ENCODE results near the gene STMP1. TPM values are rescaled to one million over a fixed set of nuclear protein-coding genes. Genes with fewer than 3 reads are reported as not detected.

Gene STMP1
- total RNA-seq, 1 donor from 2014 or later = 54.6 TPM

DNA sequence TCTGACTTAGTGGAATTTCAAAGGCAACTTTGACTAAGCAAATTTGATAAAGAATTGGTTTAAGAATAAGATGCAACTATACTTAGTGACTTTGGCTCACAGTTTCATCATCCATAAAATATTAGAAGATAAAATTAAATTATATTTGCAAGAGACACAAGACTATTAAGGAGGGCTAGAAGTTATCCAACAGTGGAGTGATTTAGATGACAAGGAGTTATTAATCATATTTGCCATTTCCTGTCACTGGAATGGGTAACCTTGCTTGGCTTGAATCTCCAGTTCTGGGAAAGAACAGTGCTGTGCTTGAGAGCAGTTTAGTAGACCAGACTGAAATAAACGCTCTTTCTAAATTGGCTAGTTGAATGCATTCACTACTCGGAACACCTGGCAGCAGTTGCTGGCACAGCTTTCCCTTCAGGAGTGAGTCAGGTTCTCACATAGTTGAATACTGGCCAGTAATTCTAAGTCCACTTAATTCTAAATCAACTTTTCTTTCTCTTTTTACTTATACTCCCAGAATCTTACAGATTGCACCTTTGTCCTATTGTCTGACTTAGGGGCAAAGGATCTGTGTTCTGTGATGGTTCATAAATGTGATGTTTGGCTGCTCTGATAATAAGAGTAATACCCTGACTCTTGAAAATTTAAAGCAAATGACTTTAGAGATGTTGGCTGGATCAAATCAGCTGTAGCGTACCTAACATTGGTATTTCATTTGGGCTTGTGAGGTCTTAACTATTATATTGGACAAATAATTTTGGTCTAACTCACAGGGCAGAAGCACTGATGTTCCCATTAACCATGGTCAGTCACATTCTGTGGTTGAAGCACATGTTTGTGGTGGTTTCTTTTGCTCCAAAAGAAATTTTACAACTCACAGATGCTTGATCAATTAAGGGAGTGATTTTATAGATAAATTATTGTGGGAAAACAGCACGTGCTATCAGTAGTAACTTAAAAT lies 16.6 kb downstream of the STMP1 start:
- Mint-ChIP-seq H3K4me3 (ENCODE audit: unreplicated experiment) (no peak overlapping the region), H3K4me1 (ENCODE audit: low read depth, unreplicated experiment) (peaks cover 13% of the 10 kb centered on the region), H3K27ac (ENCODE audit: unreplicated experiment) (no peak overlapping the region), H3K27me3 (ENCODE audit: unreplicated experiment) (peaks cover 3% of the 10 kb centered on the region), H3K36me3 (ENCODE audit: unreplicated experiment) (peaks cover 8% of the 10 kb centered on the region), H3K9me3 (ENCODE audit: unreplicated experiment) (peaks cover 1% of the 10 kb centered on the region)
- no peak for DNase-seq
- TF ChIP-seq, protein P1, sequence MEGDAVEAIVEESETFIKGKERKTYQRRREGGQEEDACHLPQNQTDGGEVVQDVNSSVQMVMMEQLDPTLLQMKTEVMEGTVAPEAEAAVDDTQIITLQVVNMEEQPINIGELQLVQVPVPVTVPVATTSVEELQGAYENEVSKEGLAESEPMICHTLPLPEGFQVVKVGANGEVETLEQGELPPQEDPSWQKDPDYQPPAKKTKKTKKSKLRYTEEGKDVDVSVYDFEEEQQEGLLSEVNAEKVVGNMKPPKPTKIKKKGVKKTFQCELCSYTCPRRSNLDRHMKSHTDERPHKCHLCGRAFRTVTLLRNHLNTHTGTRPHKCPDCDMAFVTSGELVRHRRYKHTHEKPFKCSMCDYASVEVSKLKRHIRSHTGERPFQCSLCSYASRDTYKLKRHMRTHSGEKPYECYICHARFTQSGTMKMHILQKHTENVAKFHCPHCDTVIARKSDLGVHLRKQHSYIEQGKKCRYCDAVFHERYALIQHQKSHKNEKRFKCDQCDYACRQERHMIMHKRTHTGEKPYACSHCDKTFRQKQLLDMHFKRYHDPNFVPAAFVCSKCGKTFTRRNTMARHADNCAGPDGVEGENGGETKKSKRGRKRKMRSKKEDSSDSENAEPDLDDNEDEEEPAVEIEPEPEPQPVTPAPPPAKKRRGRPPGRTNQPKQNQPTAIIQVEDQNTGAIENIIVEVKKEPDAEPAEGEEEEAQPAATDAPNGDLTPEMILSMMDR (IDR thresholded peaks at IDR 0.05; ENCODE audit: partially characterized antibody, unreplicated experiment) = no peak

DNA sequence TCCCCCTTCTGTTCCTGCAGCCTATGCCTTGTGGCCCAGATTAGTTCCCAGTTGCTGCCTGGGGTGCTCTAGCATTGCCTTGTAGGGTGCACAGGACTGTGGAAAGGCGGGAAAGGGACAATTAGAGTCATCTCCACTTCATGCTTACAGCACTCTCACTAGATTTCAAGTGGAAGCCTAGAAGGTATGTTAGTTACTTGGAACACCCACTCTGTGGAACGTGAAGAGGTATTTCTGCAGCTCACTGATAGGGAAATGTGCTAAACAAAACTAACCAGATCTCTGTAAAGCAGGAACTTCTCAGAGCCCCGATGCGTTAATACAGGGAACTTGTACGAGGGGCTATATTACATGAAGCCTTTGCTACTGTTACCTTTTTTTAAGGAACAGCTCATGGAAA lies 19.4 kb downstream of the STMP1 start:
- H3K9me3 Mint-ChIP-seq (ENCODE audit: unreplicated experiment) = peaks cover under 1% of the 10 kb centered on the region
- peaks cover 5% of the 10 kb centered on the region for H3K27me3 Mint-ChIP-seq (ENCODE audit: unreplicated experiment)
- TF ChIP-seq, protein P1 (IDR thresholded peaks at IDR 0.05; ENCODE audit: partially characterized antibody, unreplicated experiment) = no peak
- H3K4me1 Mint-ChIP-seq (ENCODE audit: low read depth, unreplicated experiment) = peaks cover 14% of the 10 kb centered on the region
- DNase-seq = no peak
- H3K27ac Mint-ChIP-seq (ENCODE audit: unreplicated experiment) = no peak overlapping the region
- H3K36me3 Mint-ChIP-seq (ENCODE audit: unreplicated experiment) = peaks cover 8% of the 10 kb centered on the region
- H3K4me3 Mint-ChIP-seq (ENCODE audit: unreplicated experiment) = no peak overlapping the region

DNA sequence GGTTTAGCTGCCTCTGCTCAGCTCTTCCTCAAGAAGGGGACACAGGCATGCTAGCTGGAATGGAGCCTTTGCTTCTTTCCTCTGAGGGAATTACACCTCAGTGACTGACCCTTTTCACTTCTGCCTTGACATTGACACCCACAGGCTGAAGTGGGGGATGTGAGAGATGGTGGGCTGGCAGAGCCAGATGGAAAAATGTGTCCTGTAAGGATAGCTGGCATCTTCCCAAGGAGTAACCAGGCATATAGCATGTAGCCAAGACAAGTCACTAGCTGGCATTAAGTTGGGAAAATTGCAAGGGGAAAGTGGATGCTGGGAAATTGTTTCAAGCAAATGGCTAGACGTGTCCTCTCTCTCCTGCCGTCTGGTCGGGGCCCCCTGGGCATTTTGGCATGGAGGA lies 19.9 kb downstream of the STMP1 start:
- Mint-ChIP-seq H3K27me3 (ENCODE audit: unreplicated experiment) (peaks cover 2% of the 10 kb centered on the region), H3K4me1 (ENCODE audit: low read depth, unreplicated experiment) (peaks cover 14% of the 10 kb centered on the region), H3K27ac (ENCODE audit: unreplicated experiment) (no peak overlapping the region), H3K9me3 (ENCODE audit: unreplicated experiment) (no peaks in the 10 kb centered on the region), H3K36me3 (ENCODE audit: unreplicated experiment) (peaks cover 8% of the 10 kb centered on the region), H3K4me3 (ENCODE audit: unreplicated experiment) (no peak overlapping the region)
- DNase-seq = no peak
- TF ChIP-seq, protein P1 (IDR thresholded peaks at IDR 0.05; ENCODE audit: partially characterized antibody, unreplicated experiment) = no peak

DNA sequence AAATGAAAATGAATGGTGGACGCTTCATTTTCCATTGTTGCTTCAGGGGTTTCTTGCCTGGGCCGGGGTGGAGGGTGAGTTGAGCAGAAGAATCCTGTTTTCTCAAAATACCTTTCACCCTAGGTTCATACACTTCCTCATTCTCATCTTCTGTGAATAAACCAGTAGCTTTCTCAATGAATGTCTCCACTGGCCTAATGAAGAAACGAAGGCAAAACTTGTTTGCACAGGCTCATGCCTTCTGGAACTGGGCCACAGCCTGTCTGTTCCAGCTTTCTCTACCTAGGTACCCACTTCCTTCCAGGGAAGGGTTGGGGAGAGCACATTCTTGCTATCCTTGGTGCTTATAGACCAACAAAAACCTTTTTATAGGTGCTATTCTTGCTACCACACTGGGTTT lies 21.3 kb downstream of the STMP1 start:
- H3K4me3 Mint-ChIP-seq (ENCODE audit: unreplicated experiment) = no peak overlapping the region
- TF ChIP-seq, protein P1 (IDR thresholded peaks at IDR 0.05; ENCODE audit: partially characterized antibody, unreplicated experiment) = no peak
- no peak overlapping the region for H3K27ac Mint-ChIP-seq (ENCODE audit: unreplicated experiment)
- H3K9me3 Mint-ChIP-seq (ENCODE audit: unreplicated experiment) = no peaks in the 10 kb centered on the region
- DNase-seq = no peak
- peaks cover 6% of the 10 kb centered on the region for H3K4me1 Mint-ChIP-seq (ENCODE audit: low read depth, unreplicated experiment)
- peaks cover 2% of the 10 kb centered on the region for H3K27me3 Mint-ChIP-seq (ENCODE audit: unreplicated experiment)
- no peaks in the 10 kb centered on the region for H3K36me3 Mint-ChIP-seq (ENCODE audit: unreplicated experiment)

DNA sequence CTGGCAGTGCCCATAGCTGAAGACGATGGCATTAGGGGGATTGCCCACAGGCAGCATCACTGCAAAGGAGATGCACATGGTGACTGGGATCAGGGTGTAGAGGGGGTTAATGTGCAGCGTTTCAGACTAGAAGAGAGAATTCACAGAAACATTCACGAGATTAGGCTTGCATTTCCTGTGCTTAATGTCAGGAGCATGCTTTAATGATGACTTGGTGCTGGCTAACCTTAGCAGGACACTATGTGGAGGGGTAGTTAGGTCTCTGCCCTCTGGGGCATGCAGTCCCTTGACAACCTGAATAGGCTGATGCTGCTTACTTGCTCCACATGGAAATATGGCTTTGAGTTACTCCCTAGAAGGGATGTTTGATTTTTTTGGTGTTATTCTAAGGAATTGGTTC lies 21.8 kb downstream of the STMP1 start:
- H3K9me3 Mint-ChIP-seq (ENCODE audit: unreplicated experiment) = no peaks in the 10 kb centered on the region
- peaks cover 2% of the 10 kb centered on the region for H3K4me1 Mint-ChIP-seq (ENCODE audit: low read depth, unreplicated experiment)
- H3K4me3 Mint-ChIP-seq (ENCODE audit: unreplicated experiment) = no peak overlapping the region

More for the DNA sequence above, 21.8 kb downstream of the STMP1 start:
- TF ChIP-seq, protein P1 (IDR thresholded peaks at IDR 0.05; ENCODE audit: partially characterized antibody, unreplicated experiment) = no peak
- Mint-ChIP-seq H3K36me3 (ENCODE audit: unreplicated experiment) (no peaks in the 10 kb centered on the region), H3K27ac (ENCODE audit: unreplicated experiment) (no peak overlapping the region), H3K27me3 (ENCODE audit: unreplicated experiment) (peaks cover 2% of the 10 kb centered on the region)
- DNase-seq = no peak
